Activated T-helper 1 cell treated with Interleukin-2 at 50 U/mL for 16 hours (primary cell): ENCODE data around the gene AP2A2.

Experiments
- DNase-seq: peaks from one replicate; pipeline ENCODE4 v3.0.0-alpha.2; 2020; ENCODE audit warnings: low read depth

AP2A2 gene

DNA sequence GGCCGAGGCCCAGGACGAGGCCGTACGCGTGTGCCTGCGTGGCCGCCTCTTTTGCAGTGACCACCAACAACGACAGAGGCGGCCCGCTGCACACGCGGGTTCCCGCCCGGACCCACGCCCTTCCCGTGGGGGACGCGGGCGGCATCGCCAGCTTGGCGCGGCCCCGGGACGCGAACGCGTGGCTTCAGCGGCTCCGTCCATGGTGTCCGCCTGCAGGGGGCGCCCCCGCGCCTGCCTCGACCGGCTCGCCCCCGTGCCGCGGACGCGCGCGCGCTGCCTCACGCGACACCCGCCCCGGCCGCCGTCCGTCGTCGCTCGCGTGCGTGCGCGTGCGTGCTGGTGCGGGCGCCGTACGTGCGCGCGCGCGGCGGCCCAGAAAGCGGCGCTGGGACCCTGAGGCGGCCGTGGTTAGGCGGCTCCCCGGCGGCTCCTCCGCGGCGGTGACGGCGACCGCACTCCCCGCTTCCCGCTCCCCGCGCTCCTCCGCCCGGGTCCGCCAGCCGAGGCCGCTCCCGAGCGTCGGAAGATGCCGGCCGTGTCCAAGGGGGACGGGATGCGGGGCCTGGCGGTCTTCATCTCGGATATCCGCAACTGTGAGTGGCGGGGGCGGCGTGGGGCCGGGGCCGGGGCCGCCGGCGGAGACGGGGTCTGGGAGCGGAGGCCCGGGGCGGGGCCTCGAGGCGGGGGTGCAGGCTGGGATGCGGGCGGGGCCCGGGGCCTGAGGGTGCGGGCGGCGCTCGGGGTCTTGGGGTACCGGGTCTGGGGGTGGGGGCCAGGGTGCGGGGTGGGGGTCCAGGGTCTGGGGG, at the start of gene AP2A2:
Gene AP2A2, plus strand, starts transcription at position 375 of the 806 bp plus-strand sequence. Its CDS starts 152 bp downstream, at position 527.
- DNase-seq, result peak; percentile 91

DNA sequence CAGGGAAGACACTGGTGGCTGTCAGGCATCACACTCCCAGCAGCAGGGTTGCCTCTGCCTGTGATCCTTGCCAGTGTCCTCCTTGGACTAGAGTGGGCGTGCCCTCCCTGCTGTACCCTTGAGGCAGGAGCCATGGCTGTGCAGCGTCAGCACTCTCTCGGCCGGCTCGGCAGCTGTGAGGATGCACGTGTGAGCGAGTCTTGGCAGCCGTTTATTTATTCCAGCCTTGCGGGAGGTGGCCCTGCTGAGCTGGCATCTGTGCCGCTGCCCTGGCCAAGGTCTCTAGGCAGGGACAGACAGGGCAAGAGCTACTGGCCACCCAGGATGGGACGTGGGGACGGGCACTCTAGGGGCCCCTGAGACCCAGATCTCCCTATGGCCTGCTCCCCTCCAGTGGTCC, 49.1 kb upstream of the AP2A2 start:
- DNase-seq, result no peak

DNA sequence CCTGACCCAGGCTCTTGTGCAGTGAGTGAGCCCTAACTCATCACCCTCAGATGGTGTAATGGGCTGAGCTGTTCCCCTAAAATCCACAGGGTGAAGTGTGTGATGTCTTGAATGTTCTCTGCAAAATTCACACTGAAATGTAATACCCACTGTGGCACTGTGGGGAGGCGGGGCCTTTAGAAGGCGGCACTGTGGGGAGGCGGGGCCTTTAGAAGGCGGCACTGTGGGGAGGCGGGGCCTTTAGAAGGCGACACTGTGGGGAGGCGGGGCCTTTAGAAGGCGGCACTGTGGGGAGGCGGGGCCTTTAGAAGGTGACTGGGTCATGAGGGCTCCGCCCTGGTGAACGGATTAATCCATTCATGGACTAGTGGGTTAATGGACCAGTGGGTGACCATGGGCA, 48.1 kb upstream of the AP2A2 start:
- no peak for DNase-seq

DNA sequence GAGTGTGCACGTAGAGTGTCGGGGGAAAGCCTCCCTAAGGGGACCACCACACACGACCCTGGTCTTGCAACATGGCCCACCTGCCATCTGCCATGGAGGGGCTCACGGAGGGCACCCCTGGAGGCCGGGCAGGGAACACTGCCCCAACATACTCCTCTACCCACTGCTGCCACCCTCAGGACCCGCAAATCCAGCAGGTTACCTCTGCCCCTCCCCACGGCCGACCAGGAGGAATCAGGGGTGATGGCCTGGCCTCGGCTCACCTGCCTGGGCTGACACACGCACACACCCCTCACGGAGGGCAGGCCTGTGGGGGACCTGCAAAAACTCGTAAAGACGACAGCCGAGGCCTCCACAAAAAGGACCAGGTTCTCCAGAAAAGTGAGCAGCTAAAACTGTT, 45.2 kb upstream of the AP2A2 start:
- no peak for DNase-seq

DNA sequence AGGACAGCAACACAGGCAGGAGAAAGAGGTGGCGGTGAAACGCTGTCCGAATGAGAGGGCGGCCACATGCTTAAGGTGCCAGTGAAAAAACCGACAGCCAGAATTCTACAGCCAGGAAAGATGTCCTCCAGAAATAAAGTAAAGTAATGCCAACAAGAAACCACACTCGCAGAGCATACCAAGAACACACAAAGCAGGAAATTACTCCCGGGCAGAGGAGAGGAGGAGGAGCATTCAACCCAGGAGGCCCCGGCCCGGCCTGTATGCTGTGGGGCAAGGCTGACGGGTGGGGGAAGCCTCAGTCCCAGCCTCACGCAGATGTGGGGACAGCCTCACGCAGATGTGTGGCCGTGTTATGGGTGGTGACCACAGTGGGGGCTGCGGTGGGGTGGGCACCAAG, 43.1 kb upstream of the AP2A2 start:
- DNase-seq, result no peak

DNA sequence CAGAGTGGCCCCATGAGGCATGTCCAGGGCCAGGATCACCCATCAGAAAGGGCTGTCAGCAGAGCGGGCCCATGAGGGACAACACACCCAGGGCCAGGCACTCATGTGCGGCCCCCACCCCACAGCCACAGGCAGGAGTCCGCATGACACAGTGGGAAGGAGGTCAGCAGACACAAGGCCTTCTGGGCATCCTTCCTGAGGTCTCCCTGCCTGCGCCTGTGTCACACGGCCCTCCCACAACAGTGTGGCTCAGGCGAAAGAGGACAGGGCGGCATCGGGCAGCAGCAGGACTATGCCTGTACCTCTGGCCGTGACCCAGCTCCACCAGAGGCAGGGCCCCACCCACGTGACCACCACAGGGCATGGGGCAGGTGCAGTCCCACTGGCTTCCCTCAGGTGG, 42.1 kb upstream of the AP2A2 start:
- DNase-seq, result no peak

DNA sequence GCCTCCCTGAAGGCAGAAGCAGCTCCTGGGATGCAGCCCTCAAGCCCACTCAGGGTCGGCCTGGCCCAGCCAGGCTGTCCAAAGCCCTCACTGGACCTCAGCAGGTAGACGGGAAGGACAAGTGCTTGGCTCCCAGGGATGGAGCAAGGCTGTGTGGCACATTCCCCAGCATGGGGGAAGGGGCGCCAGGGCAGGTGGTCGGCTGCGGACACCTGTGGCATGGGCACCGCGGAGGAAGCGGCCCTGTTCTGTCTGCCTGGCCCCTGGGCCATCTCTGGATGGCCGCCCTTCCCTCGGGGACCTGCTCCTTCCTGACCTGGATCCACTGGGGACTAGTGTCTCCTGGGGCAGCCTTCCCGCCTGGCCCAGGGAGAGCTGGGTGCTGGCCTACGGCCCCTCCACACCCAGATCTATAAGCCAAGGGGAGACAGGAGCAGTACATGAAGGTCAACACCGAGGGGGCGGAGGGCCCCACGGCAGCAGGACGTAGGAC, 41.0 kb upstream of the AP2A2 start:
- DNase-seq, result no peak

DNA sequence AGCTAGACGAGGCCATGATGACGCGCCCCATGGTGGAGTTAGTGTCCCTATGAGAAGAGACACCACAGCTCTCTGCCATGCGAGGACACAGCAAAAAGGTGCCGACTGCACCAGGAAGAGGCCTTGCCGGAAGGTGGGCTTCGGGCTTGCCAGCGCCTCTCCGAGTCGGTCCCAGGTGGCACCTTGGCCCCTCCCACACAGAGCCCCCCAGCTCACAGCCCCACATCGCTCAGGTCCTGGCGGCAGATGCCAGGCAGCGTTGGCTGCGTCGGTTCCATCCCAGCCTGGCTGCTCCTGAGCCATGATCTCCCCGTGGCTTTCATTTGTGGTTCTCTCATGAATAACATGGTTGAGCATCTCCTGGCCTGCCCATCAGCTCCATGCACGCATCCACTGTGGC, 39.1 kb upstream of the AP2A2 start:
- DNase-seq, result no peak

DNA sequence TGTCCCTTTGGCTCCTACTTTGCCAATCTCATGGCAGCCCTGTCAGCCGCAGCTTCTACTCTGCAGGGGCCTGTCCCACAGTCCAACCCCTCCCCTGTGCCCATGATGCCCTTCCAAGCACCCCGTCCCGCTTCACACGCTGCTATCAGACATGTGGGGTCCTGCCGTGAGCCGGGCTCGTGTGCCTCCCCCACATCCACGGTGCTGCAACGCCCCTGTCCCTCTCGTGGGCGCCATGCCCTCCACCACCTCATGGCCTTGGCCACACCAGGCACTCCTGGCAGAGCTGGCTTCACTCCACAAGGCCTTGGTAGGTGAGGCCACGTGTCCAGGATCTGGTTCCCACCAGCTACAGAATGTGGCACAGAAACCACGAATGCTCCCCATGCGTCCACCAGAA, 38.1 kb upstream of the AP2A2 start:
- DNase-seq, result no peak

DNA sequence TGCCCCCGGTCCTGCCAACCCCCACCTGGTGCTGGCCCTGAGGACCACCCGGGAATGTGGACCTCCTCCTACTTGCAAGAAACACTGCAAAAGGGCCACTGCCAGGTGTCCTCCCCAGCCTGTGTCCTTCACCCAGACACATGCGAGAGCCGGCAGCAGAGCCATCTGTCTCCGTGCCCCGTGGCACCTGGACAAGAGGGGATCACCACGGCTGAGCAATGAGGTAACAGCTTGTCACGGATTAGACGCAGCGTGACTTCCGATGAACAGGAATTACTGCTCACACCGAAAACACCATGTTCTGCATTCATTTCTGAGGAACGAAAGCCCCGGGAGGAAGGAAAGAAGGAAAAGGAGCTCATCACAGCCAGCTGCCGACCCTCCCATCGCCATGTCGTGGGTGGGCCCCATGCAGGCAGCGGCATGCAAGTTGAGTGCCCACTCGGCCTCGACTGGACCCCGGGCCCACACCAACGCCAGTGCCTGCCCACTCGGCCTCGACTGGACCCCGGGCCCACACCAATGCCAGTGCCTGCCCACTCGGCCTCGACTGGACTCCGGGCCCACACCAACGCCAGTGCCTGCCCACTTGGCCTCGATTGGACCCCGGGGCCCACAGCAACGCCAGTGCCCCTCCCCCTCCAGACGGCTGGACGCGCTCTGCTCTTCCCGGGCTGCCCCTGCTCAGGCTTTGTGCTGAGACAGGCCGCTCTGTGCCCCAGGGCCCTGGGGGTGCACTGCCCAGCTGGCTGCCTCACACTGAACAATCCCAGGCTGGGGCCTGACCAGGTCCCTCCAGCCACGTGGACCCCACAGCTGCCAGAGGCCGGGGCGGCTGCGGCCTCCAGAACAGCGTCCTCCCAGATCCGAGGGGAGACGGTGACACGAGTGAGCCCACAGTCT, 37.1 kb upstream of the AP2A2 start:
- no peak for DNase-seq

DNA sequence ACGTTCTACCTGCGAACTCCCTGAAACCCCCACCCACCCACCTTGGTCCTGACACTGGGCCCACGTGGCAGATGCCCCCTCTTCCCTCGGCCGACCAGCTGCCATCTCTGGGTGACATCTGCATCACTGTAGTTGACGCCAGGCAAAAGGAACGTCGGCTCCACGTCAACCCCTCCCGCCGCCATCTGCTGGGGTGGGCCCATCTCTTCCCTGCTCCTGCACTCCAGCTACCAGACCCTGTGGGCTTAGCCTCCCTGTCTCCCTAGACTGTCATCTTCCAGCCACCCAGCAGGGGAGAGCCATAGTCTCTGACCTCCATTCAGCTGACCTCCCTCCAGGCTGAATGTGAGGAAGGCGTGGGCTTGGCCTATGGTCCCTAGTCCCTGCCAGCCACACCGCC, 36.4 kb upstream of the AP2A2 start:
- DNase-seq, result no peak

DNA sequence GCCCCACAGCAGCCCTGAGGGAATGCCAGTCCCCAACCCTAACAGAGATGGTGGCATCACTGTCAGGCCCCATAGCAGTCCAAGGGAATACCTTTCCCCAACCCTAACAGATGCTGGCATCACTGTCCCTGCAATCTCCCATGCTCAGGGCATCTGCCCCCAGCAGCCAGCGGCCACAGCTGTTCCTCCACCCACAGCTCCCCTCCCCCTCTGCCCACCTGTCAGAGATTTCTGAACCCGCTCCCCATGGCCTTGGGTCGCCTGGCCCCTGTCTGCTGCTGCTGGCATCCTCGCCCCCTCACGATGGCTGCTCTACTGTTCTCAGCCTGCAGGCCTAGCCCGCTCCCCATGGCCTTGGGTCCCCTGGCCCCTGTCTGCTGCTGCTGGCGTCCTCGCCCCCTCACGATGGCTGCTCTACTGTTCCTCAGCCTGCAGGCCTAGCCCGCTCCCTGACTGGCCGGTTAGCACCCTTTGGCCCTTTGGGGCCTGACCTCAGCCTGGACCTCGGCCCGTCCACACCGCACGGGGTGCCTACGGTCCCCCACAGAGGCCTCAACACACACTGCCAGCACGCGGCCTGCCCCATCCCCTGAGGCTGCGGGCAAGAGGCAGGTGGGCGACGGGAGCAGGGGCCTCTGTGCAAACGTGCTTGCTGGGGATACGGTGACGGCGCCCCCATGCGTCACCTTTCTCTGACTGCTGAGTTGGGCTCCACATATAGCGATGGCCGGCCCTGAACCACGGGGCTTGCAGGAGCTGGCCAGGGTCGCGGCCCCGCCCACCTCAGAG, 35.8 kb upstream of the AP2A2 start:
- DNase-seq, result no peak

DNA sequence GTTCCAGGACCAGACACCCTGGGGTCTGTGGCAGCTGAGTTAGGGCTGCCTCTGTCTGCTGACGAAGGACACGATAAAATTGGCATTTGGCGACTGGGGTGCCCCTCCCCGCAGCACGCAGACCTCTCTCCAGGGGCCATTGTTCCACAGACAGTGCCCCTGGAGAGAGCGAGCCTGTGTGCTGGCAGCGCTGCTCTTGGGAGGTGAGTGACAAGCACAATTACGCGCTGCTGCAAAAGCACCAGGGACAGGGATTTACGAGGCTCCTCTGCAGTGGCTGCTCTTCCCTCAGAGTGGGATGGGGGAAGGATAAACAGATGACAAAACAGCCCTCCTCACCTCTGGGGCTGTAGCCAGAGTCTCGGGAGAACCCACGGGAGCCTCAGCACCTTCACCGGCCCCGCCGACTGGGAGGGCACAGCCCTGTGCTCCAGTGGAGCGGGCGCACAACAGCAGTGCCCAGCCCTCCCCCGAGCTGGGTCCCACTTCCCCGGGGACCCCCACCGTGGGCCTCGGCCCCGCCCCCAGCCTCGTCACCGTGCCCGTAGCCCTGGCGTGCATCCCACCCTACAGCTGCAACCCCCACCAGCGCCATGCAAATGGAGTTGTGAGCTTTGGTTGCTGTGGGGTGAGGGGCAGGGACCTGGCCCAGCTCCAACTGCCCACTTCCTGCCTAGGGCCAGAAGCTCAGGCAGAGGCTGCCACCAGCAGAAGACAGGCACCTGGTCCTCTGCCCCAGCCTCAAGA, 34.7 kb upstream of the AP2A2 start:
- no peak for DNase-seq

DNA sequence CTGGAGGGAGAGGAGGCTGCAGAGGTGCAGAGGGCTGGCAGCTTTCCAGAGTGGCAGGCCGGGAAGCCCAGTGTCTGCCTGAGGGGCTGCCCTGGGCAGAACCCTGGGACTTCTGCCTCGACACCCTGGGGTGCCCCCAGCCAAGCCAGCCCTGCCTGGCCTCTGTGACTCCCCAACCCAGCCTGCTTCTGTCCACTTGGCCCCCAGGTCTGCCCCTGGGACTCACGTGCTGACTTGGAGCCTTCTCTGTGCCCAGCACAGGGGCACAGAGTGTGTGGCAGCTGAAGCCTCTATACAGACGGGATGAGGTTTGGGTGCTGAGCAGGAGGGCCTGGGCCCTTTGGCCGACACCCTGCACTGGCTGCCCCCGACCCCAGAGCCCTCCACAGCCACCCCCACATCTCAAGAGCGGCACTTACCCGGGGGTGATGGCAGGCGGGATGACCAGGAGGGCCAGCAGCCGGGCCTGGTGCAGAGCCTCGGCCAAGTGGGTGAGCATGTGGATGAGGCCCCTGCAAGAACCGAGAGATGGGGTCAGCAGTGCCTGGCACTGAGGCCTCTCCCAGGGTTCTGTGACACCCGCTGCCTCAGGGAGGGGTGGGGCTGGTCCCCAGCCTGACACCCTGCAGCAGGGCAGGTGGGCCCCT, 32.5 kb upstream of the AP2A2 start:
- no peak for DNase-seq

DNA sequence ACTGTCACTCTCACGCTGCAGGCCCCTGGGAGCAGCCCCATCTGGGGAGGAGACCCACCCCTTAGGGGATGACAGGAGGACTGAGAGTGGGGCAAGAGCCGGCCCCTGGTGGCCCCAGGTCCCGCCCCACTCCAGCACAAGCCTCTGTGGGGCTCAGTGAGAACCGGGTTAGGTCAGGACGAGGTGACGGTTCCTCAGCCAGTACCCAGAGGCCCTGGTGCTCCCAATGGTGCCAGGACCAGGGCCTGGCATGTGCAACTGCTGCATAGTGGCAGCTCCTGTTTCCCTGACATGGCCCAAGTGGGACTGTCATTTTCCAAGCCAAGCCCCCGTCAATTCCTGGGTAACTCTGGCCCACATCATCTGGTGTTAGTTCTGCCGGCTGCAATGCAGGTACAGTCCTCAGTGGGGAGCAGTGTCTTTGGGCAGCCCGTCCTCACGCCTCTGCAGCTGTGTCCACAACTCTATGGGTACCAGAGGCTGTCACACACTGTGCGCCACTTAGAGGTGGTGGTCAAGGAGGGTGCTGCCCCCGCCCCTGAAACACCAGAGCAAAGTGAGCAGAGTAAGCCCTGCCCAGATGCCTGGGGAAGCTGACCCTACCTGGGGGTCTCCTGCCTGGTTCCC, 31.0 kb upstream of the AP2A2 start:
- no peak for DNase-seq

DNA sequence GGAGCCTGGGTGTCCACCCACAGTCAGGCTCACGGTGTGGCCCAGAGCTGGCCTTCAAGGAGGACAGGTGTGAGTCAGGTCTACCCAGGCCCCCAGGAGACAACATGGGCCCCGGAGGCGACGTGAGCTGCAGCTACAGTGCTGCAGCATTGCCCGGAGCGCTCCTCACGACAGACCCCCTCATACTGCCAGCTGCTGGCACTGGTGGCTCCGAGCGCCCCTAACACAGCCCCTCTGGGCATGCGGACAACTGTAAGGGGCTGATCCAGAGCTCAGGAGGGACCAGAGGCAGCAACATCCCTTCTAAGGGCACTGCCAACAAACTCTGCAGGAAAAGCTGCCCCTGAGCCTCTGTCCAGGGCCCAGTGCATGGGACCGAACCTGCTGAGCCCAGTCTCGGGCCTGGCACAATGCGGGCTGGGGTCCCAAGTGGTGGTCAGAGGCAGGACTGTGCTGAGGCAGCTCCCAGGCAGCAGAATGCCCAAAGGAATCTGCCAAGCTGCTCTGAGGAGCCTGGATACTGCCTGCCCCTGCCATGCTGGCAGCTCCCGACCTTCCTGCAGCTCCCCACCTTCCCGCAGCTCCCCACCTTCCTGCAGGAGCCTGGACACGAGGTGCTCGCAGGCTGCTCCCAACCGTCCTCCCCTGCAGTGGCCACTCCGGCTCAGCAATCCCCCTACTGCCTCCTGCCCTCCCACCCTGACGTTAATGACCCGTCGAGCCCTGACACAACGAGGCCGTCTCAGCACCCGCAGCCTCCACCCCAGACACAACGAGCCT, 30.1 kb upstream of the AP2A2 start:
- DNase-seq, result no peak

DNA sequence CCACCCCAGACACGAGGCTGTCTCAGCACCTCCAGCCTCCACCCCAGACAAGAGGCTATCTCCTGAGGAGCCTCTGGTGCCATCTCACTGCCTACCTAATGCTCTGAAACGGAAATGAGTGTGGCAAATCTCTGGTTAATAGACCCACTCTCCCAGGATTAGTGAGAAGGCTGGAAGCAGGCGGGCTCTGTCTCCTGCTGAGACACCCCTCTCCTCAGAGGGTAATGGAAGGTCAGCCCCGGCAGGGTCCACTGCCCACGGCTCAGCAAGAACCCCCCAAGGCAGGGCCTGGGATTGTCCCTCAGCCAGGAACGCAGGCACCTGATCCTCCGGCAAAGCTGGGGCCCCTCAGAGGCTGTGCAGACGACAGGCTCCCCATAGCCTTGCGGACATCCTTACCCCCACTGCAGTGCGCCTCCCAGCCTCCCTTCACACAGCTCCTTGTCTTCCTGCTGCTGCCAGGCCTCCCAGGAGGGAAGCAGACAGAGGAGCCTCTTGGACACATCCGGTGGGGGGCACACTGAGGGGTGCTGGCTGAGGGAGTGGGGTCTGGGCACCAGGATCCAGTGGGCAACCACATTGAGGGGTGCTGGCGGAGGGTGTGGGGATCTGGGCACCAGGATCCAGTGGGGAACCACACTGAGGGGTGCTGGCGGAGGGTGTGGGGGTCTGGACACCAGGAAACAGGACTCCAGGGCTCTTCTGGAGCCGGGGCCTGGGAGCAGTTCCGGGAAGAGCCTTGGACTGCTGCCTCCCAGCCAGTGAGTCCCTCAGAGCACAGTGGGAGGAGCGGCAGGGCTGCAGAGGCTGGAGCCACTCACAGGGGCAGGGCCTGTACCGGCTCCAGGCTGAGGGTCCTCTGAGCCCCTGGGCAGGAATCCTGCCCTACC, 28.2 kb upstream of the AP2A2 start:
- DNase-seq, result no peak

DNA sequence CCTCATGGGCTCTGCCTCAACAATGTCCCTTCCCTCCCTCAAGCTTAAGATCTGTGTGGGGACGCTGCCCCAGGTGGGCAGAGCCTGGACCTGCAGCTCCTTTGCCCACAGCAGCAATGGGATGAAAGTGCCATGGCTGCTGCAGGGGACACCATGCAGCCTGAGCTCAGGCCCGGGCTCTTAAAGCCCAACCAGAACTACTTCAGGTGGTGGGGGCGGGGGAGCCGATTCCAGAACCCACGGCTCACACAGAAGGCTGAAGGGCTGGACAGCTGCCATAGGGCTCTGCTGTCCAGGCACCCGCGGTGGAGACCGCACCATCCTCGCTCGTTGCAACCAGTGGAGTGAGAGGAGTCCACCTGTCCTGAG, 27.5 kb upstream of the AP2A2 start:
- no peak for DNase-seq
